Measurements from ENCODE around the gene TROAP.

DNA sequence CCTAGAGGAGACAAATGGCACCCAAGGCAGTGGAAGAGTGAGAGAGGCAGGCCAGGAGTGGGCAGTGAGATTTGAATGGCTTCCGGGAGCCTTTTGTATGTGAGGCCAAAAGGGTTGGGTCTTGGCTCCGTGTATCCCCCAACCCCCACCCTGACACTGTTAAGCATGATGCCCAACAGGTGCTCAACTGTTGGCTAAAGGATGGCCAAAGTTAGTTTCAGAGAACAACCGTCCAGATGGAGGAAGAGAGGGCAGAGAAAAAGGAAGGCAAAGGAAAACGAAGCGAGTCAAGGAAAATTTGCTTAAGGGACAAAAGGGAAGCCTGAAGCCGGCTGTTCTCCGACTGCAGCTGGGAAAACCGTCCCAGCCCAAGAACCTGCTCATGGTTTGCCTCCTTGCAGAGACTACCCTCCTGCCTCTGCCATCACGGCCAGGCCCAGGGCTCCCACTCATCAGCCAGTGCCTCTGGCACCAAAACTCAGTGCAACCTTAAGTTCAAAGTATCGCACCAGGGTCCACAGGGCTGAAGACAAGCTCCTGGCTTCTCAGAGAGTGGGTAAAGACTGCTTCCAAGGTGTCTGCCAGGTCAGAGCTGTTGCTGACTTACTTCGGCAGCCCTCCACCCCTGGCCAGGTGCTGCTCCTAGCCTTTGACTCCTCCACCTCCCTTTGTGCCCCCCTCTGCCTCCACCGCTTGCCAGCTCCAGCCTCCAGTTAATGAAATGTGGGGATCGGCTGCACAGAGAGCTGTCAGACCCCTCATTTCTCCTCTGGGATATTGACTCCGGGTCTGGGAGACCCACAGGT is 18.1 kb downstream of the TROAP start:
- TF ChIP-seq, protein P1, sequence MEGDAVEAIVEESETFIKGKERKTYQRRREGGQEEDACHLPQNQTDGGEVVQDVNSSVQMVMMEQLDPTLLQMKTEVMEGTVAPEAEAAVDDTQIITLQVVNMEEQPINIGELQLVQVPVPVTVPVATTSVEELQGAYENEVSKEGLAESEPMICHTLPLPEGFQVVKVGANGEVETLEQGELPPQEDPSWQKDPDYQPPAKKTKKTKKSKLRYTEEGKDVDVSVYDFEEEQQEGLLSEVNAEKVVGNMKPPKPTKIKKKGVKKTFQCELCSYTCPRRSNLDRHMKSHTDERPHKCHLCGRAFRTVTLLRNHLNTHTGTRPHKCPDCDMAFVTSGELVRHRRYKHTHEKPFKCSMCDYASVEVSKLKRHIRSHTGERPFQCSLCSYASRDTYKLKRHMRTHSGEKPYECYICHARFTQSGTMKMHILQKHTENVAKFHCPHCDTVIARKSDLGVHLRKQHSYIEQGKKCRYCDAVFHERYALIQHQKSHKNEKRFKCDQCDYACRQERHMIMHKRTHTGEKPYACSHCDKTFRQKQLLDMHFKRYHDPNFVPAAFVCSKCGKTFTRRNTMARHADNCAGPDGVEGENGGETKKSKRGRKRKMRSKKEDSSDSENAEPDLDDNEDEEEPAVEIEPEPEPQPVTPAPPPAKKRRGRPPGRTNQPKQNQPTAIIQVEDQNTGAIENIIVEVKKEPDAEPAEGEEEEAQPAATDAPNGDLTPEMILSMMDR (conservative IDR thresholded peaks at IDR 0.05), result no peak
- no peak for TF ChIP-seq ZFX (IDR thresholded peaks at IDR 0.05)

All from C4-2B (cell line).